BE2C (cell line): ENCODE measurements around the gene PCDH9.
A peak's percentile ranks its signal among the peaks of the same experiment; 100 is the strongest.

Source experiments
- DNase-seq: peaks from one replicate; pipeline ENCODE4 v3.0.0-alpha.2; 2020
- H3K27me3 ChIP-seq: fragments of 250-450 bp; sonication (Bioruptor Pico); 2 replicates; pipeline ENCODE4 v1.5.1; 2020; ENCODE audit warnings: mild to moderate bottlenecking
- H3K36me3 ChIP-seq: fragments of 250-450 bp; sonication (Bioruptor Pico); 2 replicates; pipeline ENCODE4 v1.5.1; 2020; ENCODE audit warnings: mild to moderate bottlenecking
- H3K4me1 ChIP-seq: fragments of 250-450 bp; sonication (Bioruptor Pico); 2 replicates; pipeline ENCODE4 v1.5.1; 2020
- H3K4me3 ChIP-seq: 2 replicates; pipeline ENCODE4 v1.5.1; 2011; ENCODE audit warnings: low read depth, low read length
- H3K9me3 ChIP-seq: fragments of 250-450 bp; sonication (Bioruptor Pico); 2 replicates; pipeline ENCODE4 v1.5.1; 2020
- CTCF ChIP-seq: IDR thresholded peaks from 2 replicates; pipeline ENCODE4 v1.5.1; 2012; ENCODE audit warnings: mild to moderate bottlenecking, low read depth, low read length

The PCDH9 gene

GRCh38 chr13:66528180-66528579, 702.0 kb downstream of the PCDH9 start:
- no peak overlapping the region for H3K4me3 ChIP-seq
- no peak for DNase-seq
- TF ChIP-seq CTCF, result no peak
- H3K27me3 ChIP-seq, result no peaks in the 10 kb centered on the region
- H3K9me3 ChIP-seq, result no peaks in the 10 kb centered on the region
- no peaks in the 10 kb centered on the region; the same call in 1 of the 2 replicates for H3K4me1 ChIP-seq
- no peaks in the 10 kb centered on the region for H3K36me3 ChIP-seq

GRCh38 chr13:66520511-66521355, 709.4 kb downstream of the PCDH9 start:
- peak; percentile 34 for DNase-seq
- H3K27me3 ChIP-seq, result no peaks in the 10 kb centered on the region
- no peak overlapping the region for H3K4me3 ChIP-seq
- peaks cover 26% of the 10 kb centered on the region for H3K4me1 ChIP-seq
- no peaks in the 10 kb centered on the region for H3K9me3 ChIP-seq
- no peaks in the 10 kb centered on the region for H3K36me3 ChIP-seq
- TF ChIP-seq CTCF, result no peak

GRCh38 chr13:66519259-66519658, 710.9 kb downstream of the PCDH9 start:
- no peak for TF ChIP-seq CTCF

GRCh38 chr13:66518068-66518467, 712.1 kb downstream of the PCDH9 start:
- Histone ChIP-seq H3K36me3 (no peaks in the 10 kb centered on the region), H3K9me3 (no peaks in the 10 kb centered on the region), H3K27me3 (no peaks in the 10 kb centered on the region), H3K4me3 (no peak overlapping the region), H3K4me1 (peaks cover 30% of the 10 kb centered on the region)
- no peak for DNase-seq
- no peak for TF ChIP-seq CTCF

More at GRCh38 chr13:66519259-66519658, 710.9 kb downstream of the PCDH9 start:
- H3K9me3 ChIP-seq, result no peaks in the 10 kb centered on the region
- H3K36me3 ChIP-seq, result no peaks in the 10 kb centered on the region
- peak overlapping the region; percentile 16 for H3K4me3 ChIP-seq
- no peaks in the 10 kb centered on the region for H3K27me3 ChIP-seq
- DNase-seq, result peak; percentile 30
- peaks cover 26% of the 10 kb centered on the region for H3K4me1 ChIP-seq

GRCh38 chr13:66513728-66514127, 716.4 kb downstream of the PCDH9 start:
- Histone ChIP-seq H3K36me3 (no peaks in the 10 kb centered on the region), H3K4me3 (no peak overlapping the region), H3K4me1 (peaks cover 10% of the 10 kb centered on the region), H3K27me3 (no peaks in the 10 kb centered on the region), H3K9me3 (no peaks in the 10 kb centered on the region)
- TF ChIP-seq CTCF, result no peak
- DNase-seq, result no peak

GRCh38 chr13:66509175-66509574, 721.0 kb downstream of the PCDH9 start:
- Histone ChIP-seq H3K4me1 (peaks cover 4% of the 10 kb centered on the region), H3K36me3 (no peaks in the 10 kb centered on the region), H3K4me3 (no peak overlapping the region), H3K27me3 (no peaks in the 10 kb centered on the region), H3K9me3 (no peaks in the 10 kb centered on the region)
- TF ChIP-seq CTCF, result no peak
- DNase-seq, result no peak
